CD8-positive, alpha-beta memory T cell (primary cell): ENCODE results near the gene TAF6. TPM values are rescaled to one million over a fixed set of nuclear protein-coding genes. Genes with fewer than 3 reads are reported as not detected.

Experiments
- CTCF ChIA-PET: fragments of 350-600 bp; sonication (Branson Sonifier 250); formaldehyde crosslinking; loops from one replicate; lab custom pipeline; 2021; ENCODE audit warnings: antibody characterized with exemption; lab: Charles Lee
- POLR2A ChIA-PET: fragments of 350-600 bp; sonication (Branson Sonifier 250); formaldehyde crosslinking; loops from one replicate; lab custom pipeline; 2021; ENCODE audit warnings: antibody characterized with exemption; lab: Charles Lee
- DNase-seq, 5 donors: peaks; one replicate each; pipeline versions ENCODE4 v3.0.0 to v3.0.0-alpha.2; 2020 to 2022; ENCODE audit warnings: mixed read lengths in 1 of 5
- H3K27ac ChIP-seq: one replicate; pipeline ENCODE4 v1.7.0; 2013; ENCODE audit warnings: low read depth, mild to moderate bottlenecking, low read length, moderate library complexity
- H3K27me3 ChIP-seq: 2 replicates; pipeline ENCODE4 v1.7.0; 2013; ENCODE audit warnings: low read length, mild to moderate bottlenecking; ENCODE audit not compliant: insufficient read depth, poor library complexity, severe bottlenecking
- H3K36me3 ChIP-seq: 2 replicates; pipeline ENCODE4 v1.7.0; 2013; ENCODE audit warnings: mild to moderate bottlenecking, low read length, moderate library complexity; ENCODE audit not compliant: insufficient read depth
- H3K4me1 ChIP-seq: 2 replicates; pipeline ENCODE4 v1.7.0; 2013; ENCODE audit warnings: mild to moderate bottlenecking, low read length, moderate library complexity; ENCODE audit not compliant: insufficient read depth
- H3K4me3 ChIP-seq: 2 replicates; pipeline ENCODE4 v1.7.0; 2013; ENCODE audit warnings: mild to moderate bottlenecking, low read length
- H3K9me3 ChIP-seq: 2 replicates; pipeline ENCODE4 v1.7.0; 2013; ENCODE audit warnings: mild to moderate bottlenecking, low read length
- H3K27ac Mint-ChIP-seq, 8 donors: one replicate each; pipeline ENCODE4 v1.8.0; 2020 to 2021; ENCODE audit warnings: mixed read lengths in 8 of 8, mild to moderate bottlenecking in 6 of 8, inconsistent platforms in 3 of 8, moderate library complexity in 3 of 8
- H3K27me3 Mint-ChIP-seq, 2 donors: one replicate each; pipeline ENCODE4 v1.8.0; 2020 to 2021; ENCODE audit warnings: mixed read lengths in 2 of 2, mild to moderate bottlenecking in 1 of 2, moderate library complexity in 1 of 2
- H3K36me3 Mint-ChIP-seq, 3 donors: one replicate each; pipeline ENCODE4 v1.8.0; 2020 to 2021; ENCODE audit warnings: mixed read lengths in 3 of 3, inconsistent platforms in 1 of 3, mild to moderate bottlenecking in 1 of 3
- H3K4me1 Mint-ChIP-seq, 3 donors: one replicate each; pipeline ENCODE4 v1.8.0; 2020 to 2021; ENCODE audit warnings: mixed read lengths in 3 of 3, inconsistent platforms in 1 of 3, mild to moderate bottlenecking in 1 of 3
- H3K4me3 Mint-ChIP-seq, 7 donors: one replicate each; pipeline ENCODE4 v1.8.0; 2020 to 2021; ENCODE audit warnings: mixed read lengths in 7 of 7, mild to moderate bottlenecking in 6 of 7, moderate library complexity in 4 of 7, inconsistent platforms in 2 of 7
- H3K9me3 Mint-ChIP-seq, 5 donors: one replicate each; pipeline ENCODE4 v1.8.0; 2020 to 2022; ENCODE audit warnings: mixed read lengths in 5 of 5, mild to moderate bottlenecking in 3 of 5, moderate library complexity in 2 of 5, inconsistent platforms in 1 of 5
- polyA plus RNA-seq: library from polyadenylated mRNA; unstranded; fragments of 300-500 nt; fragmentation: Illumina TruSeq; gene quantifications from one replicate; pipeline ENCODE4 v1.2.3, GENCODE V29; 2021
- total RNA-seq, 2 experiments: library from RNA; stranded (reverse); gene quantifications; one replicate each; pipeline ENCODE4 v1.2.3, GENCODE V29; 2021

The TAF6 gene
- total and polyA plus RNA-seq, 3 experiments from 2014 or later, result 39.8 to 82.3 (median 75.7) TPM

GRCh38 chr7:100126239-100126930, 7.2 kb upstream of the TAF6 start:
- peak overlapping the region; percentile 96 to 100 (median 98) for H3K27ac Mint-ChIP-seq
- peak overlapping the region; percentile 90 for H3K4me3 ChIP-seq
- ChIA-PET POLR2A (interaction anchor here (0.7 to 4.7 kb wide), 6 partner anchors 15 to 302 kb away, joined by 3 to 50 read pairs (median 4); partner anchors contain the start of genes AP4M1, LAMTOR4, MCM7 and ZCWPW1), CTCF (interaction anchor here (1.0 to 2.9 kb wide), 9 partner anchors 9 to 207 kb away, joined by 3 to 17 read pairs (median 4); partner anchors contain the start of genes AP4M1, MCM7, PVRIG and TRIM4)
- H3K4me1 Mint-ChIP-seq, result peaks cover 26 to 57% (median 30%) of the 10 kb centered on the region in 3 donors
- no peak for DNase-seq
- H3K9me3 Mint-ChIP-seq, result no peaks in the 10 kb centered on the region
- H3K27me3 Mint-ChIP-seq, result peaks cover 0 to 2% of the 10 kb centered on the region in 2 donors
- H3K36me3 Mint-ChIP-seq, result peaks cover 0 to 36% (median 3%) of the 10 kb centered on the region in 3 donors
- H3K36me3 ChIP-seq, result no peaks in the 10 kb centered on the region
- H3K27me3 ChIP-seq, result no peaks in the 10 kb centered on the region
- peaks cover 27% of the 10 kb centered on the region for H3K4me1 ChIP-seq
- peak overlapping the region; percentile 94 to 100 (median 99) for H3K4me3 Mint-ChIP-seq
- H3K27ac ChIP-seq, result peak overlapping the region; percentile 98
- no peaks in the 10 kb centered on the region for H3K9me3 ChIP-seq

- no peaks in the 10 kb centered on the region for H3K36me3 ChIP-seq
- Mint-ChIP-seq H3K4me3 (peak overlapping the region; percentile 11 to 99 (median 94)), H3K27ac (peak overlapping the region in 7 of 8 donors; percentile 29 to 97 (median 69)), H3K36me3 (peaks cover 0 to 42% (median 3%) of the 10 kb centered on the region in 3 donors), H3K27me3 (peaks cover 0 to 2% of the 10 kb centered on the region in 2 donors), H3K9me3 (no peaks in the 10 kb centered on the region), H3K4me1 (peaks cover 35 to 58% (median 42%) of the 10 kb centered on the region in 3 donors)
- no peaks in the 10 kb centered on the region for H3K27me3 ChIP-seq
- H3K4me1 ChIP-seq, result peaks cover 30% of the 10 kb centered on the region
- DNase-seq, result no peak
- ChIA-PET POLR2A (interaction anchor here (1.0 to 4.7 kb wide), 4 partner anchors 23 to 47 kb away, joined by 3 to 50 read pairs (median 3); partner anchors contain the start of genes AP4M1 and MCM7), CTCF (interaction anchor here (0.9 to 2.9 kb wide), 4 partner anchors 8 to 66 kb away, joined by 3 to 17 read pairs (median 4); partner anchors contain the start of genes AP4M1, LAMTOR4 and MCM7)
- H3K4me3 ChIP-seq, result no peak overlapping the region
- peak overlapping the region; percentile 57 for H3K27ac ChIP-seq
- no peaks in the 10 kb centered on the region for H3K9me3 ChIP-seq
Observed at GRCh38 chr7:100124301-100125230, 5.4 kb upstream of the TAF6 start.

GRCh38 chr7:100122568-100122967, 3.4 kb upstream of the TAF6 start:
- Histone ChIP-seq H3K27ac (no peak overlapping the region), H3K4me1 (peaks cover 28% of the 10 kb centered on the region)

GRCh38 chr7:100122067-100122466, 2.9 kb upstream of the TAF6 start:
- no peak for DNase-seq
- ChIA-PET POLR2A (interaction anchor here (0.6 kb wide), 1 partner anchor 21 kb away, joined by 3 read pairs; no protein-coding TSS in a partner anchor), CTCF (interaction anchor here (0.8 to 1.2 kb wide), 2 partner anchors 9 to 19 kb away, joined by 3 read pairs; no protein-coding TSS in a partner anchor)
- Histone ChIP-seq H3K4me3 (no peak overlapping the region), H3K9me3 (no peaks in the 10 kb centered on the region), H3K27ac (no peak overlapping the region), H3K36me3 (no peaks in the 10 kb centered on the region), H3K27me3 (no peaks in the 10 kb centered on the region), H3K4me1 (peaks cover 28% of the 10 kb centered on the region)
- Mint-ChIP-seq H3K4me3 (peak overlapping the region in 1 of 7 donors; percentile 70), H3K27me3 (peaks cover 0 to 2% of the 10 kb centered on the region in 2 donors), H3K36me3 (peaks cover 0 to 48% (median 3%) of the 10 kb centered on the region in 3 donors), H3K4me1 (peaks cover 41 to 60% (median 47%) of the 10 kb centered on the region in 3 donors), H3K27ac (peak overlapping the region in 2 of 8 donors; percentile 63 to 72), H3K9me3 (no peaks in the 10 kb centered on the region)

More at GRCh38 chr7:100122568-100122967, 3.4 kb upstream of the TAF6 start:
- Mint-ChIP-seq H3K4me3 (peak overlapping the region in 1 of 7 donors; percentile 70), H3K27me3 (peaks cover 0 to 2% of the 10 kb centered on the region in 2 donors), H3K4me1 (peaks cover 42 to 62% (median 47%) of the 10 kb centered on the region in 3 donors), H3K36me3 (peaks cover 0 to 49% (median 3%) of the 10 kb centered on the region in 3 donors), H3K27ac (peak overlapping the region in 3 of 8 donors; percentile 36 to 93 (median 72)), H3K9me3 (no peaks in the 10 kb centered on the region)
- no peaks in the 10 kb centered on the region for H3K27me3 ChIP-seq
- CTCF ChIA-PET, result interaction anchor here (0.8 to 1.3 kb wide), 4 partner anchors 8 to 285 kb away, joined by 3 to 4 read pairs (median 3); no protein-coding TSS in a partner anchor
- H3K4me3 ChIP-seq, result no peak overlapping the region
- H3K36me3 ChIP-seq, result no peaks in the 10 kb centered on the region
- no peaks in the 10 kb centered on the region for H3K9me3 ChIP-seq
- DNase-seq, result no peak
- POLR2A ChIA-PET, result no interaction called here

GRCh38 chr7:100120733-100121036, 1.5 kb upstream of the TAF6 start:
- POLR2A ChIA-PET, result interaction anchor here (0.5 to 1.6 kb wide), 7 partner anchors 10 to 450 kb away, joined by 3 to 18 read pairs (median 4); partner anchors contain the start of genes AP4M1, LAMTOR4, MCM7 and ZCWPW1

GRCh38 chr7:100119970-100120732, 993 bp upstream of the TAF6 start:
- Mint-ChIP-seq H3K36me3 (peaks cover 0 to 44% (median 7%) of the 10 kb centered on the region in 3 donors), H3K9me3 (no peaks in the 10 kb centered on the region), H3K4me3 (peak overlapping the region; percentile 95 to 99 (median 97)), H3K4me1 (peaks cover 31 to 44% (median 41%) of the 10 kb centered on the region in 3 donors), H3K27me3 (no peaks in the 10 kb centered on the region), H3K27ac (peak overlapping the region; percentile 96 to 100 (median 99))
- ChIA-PET CTCF (interaction anchor here (0.9 to 2.1 kb wide), 5 partner anchors 9 to 732 kb away, joined by 3 to 17 read pairs (median 5); partner anchors contain the start of genes AP4M1, MCM7 and SLC12A9), POLR2A (interaction anchor here (0.5 to 1.6 kb wide), 9 partner anchors 8 to 980 kb away, joined by 3 to 18 read pairs (median 4); partner anchors contain the start of genes AP4M1, LAMTOR4, MCM7 and ZCWPW1)
- Histone ChIP-seq H3K27ac (peak overlapping the region; percentile 94), H3K27me3 (no peaks in the 10 kb centered on the region), H3K4me1 (peaks cover 24% of the 10 kb centered on the region), H3K36me3 (no peaks in the 10 kb centered on the region), H3K4me3 (peak overlapping the region; percentile 99), H3K9me3 (no peaks in the 10 kb centered on the region)
- peak; percentile 58 to 83 (median 71) for DNase-seq

More at GRCh38 chr7:100120733-100121036, 1.5 kb upstream of the TAF6 start:
- Mint-ChIP-seq H3K27me3 (no peaks in the 10 kb centered on the region), H3K36me3 (peaks cover 0 to 44% (median 7%) of the 10 kb centered on the region in 3 donors), H3K27ac (peak overlapping the region; percentile 96 to 100 (median 99)), H3K9me3 (no peaks in the 10 kb centered on the region), H3K4me3 (peak overlapping the region; percentile 95 to 99 (median 97)), H3K4me1 (peaks cover 35 to 49% (median 47%) of the 10 kb centered on the region in 3 donors)
- DNase-seq, result no peak
- no peaks in the 10 kb centered on the region for H3K27me3 ChIP-seq
- CTCF ChIA-PET, result interaction anchor here (1.2 to 2.1 kb wide), 4 partner anchors 9 to 732 kb away, joined by 3 to 17 read pairs (median 6); partner anchors contain the start of genes AP4M1, MCM7 and SLC12A9
- no peaks in the 10 kb centered on the region for H3K9me3 ChIP-seq
- peak overlapping the region; percentile 94 for H3K27ac ChIP-seq
- H3K4me3 ChIP-seq, result peak overlapping the region; percentile 99
- peaks cover 28% of the 10 kb centered on the region for H3K4me1 ChIP-seq
- H3K36me3 ChIP-seq, result no peaks in the 10 kb centered on the region
